ENCODE data around the gene SETD2. TPM values are rescaled to one million over a fixed set of nuclear protein-coding genes. Genes with fewer than 3 reads are reported as not detected.
A peak's percentile ranks its signal among the peaks of the same experiment; 100 is the strongest.

Gene SETD2
- total RNA-seq, 1 donor from 2014 or later, result 41.2 TPM

GRCh38 chr3:47002171-47003055, 161.5 kb downstream of the SETD2 start:
- intact Hi-C loops (cut with micrococcal nuclease), result no loop called here
- Mint-ChIP-seq H3K9me3 (no peaks in the 10 kb centered on the region), H3K36me3 (ENCODE audit: low read depth) (peaks cover 75% of the 10 kb centered on the region)

GRCh38 chr3:47001731-47002170, 162.2 kb downstream of the SETD2 start:
- no peak for DNase-seq (ENCODE audit: low spot score)
- Mint-ChIP-seq H3K27me3 (ENCODE audit: low read depth) (no peaks in the 10 kb centered on the region), H3K4me1 (ENCODE audit: low read depth) (peaks cover 6% of the 10 kb centered on the region), H3K36me3 (ENCODE audit: low read depth) (peaks cover 75% of the 10 kb centered on the region), H3K27ac (no peak overlapping the region), H3K9me3 (no peaks in the 10 kb centered on the region), H3K4me3 (ENCODE audit: low read depth) (no peak overlapping the region)
- intact Hi-C loops (cut with micrococcal nuclease), result no loop called here

More at GRCh38 chr3:47002171-47003055, 161.5 kb downstream of the SETD2 start:
- no peaks in the 10 kb centered on the region for H3K27me3 Mint-ChIP-seq (ENCODE audit: low read depth)
- H3K4me3 Mint-ChIP-seq (ENCODE audit: low read depth), result no peak overlapping the region
- no peak for DNase-seq (ENCODE audit: low spot score)
- peaks cover 3% of the 10 kb centered on the region for H3K4me1 Mint-ChIP-seq (ENCODE audit: low read depth)
- no peak overlapping the region for H3K27ac Mint-ChIP-seq

- no peak for DNase-seq (ENCODE audit: low spot score)
- H3K36me3 Mint-ChIP-seq (ENCODE audit: low read depth), result peaks cover 70% of the 10 kb centered on the region
- H3K4me3 Mint-ChIP-seq (ENCODE audit: low read depth), result no peak overlapping the region
- intact Hi-C loops (cut with micrococcal nuclease), result no loop called here
- no peaks in the 10 kb centered on the region for H3K27me3 Mint-ChIP-seq (ENCODE audit: low read depth)
- H3K27ac Mint-ChIP-seq, result no peak overlapping the region
- no peaks in the 10 kb centered on the region for H3K9me3 Mint-ChIP-seq
- peaks cover 6% of the 10 kb centered on the region for H3K4me1 Mint-ChIP-seq (ENCODE audit: low read depth)
These were observed 162.8 kb downstream of the SETD2 start for GRCh38 chr3:47000922-47001730.

DNA sequence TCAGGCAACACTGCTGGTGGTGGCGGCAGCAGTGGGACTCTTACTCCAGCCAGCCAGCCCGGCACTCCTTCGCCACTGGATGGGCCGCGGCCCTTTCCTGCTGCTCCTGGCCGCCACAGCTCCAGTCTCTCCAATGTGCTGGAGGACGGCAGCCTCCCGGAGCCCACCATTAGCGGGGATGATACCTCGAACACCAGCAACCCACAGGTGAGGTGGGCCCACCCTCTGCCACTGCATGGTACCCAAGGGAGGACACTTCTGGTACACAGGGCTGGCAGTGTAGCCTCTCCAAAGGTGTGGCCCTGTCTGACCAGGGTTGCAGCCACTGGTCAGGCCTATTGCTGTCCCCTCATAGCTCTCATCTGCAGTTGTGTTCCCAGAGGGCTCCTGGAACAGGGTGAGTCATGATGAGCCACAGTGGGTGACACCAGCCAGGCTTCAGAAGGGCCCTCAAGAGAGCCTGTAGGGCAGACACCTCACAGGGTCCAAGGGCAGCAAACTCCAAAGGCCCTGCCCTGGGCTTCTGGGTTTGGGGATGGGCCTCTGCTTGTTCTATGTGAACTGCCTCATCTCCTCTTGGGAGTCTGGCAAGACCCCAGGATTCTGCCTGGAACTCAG, 163.6 kb downstream of the SETD2 start:
- Mint-ChIP-seq H3K27me3 (ENCODE audit: low read depth) (no peaks in the 10 kb centered on the region), H3K27ac (no peak overlapping the region), H3K9me3 (no peaks in the 10 kb centered on the region), H3K36me3 (ENCODE audit: low read depth) (peaks cover 62% of the 10 kb centered on the region), H3K4me3 (ENCODE audit: low read depth) (no peak overlapping the region), H3K4me1 (ENCODE audit: low read depth) (peaks cover 6% of the 10 kb centered on the region)
- intact Hi-C loops (cut with micrococcal nuclease), result no loop called here
- no peak for DNase-seq (ENCODE audit: low spot score)

GRCh38 chr3:46999516-47000197, 164.3 kb downstream of the SETD2 start:
- Mint-ChIP-seq H3K9me3 (no peaks in the 10 kb centered on the region), H3K4me3 (ENCODE audit: low read depth) (no peak overlapping the region), H3K27ac (no peak overlapping the region), H3K4me1 (ENCODE audit: low read depth) (peaks cover 6% of the 10 kb centered on the region), H3K36me3 (ENCODE audit: low read depth) (peaks cover 56% of the 10 kb centered on the region), H3K27me3 (ENCODE audit: low read depth) (no peaks in the 10 kb centered on the region)
- DNase-seq (ENCODE audit: low spot score), result no peak
- intact Hi-C loops (cut with micrococcal nuclease), result no loop called here

DNA sequence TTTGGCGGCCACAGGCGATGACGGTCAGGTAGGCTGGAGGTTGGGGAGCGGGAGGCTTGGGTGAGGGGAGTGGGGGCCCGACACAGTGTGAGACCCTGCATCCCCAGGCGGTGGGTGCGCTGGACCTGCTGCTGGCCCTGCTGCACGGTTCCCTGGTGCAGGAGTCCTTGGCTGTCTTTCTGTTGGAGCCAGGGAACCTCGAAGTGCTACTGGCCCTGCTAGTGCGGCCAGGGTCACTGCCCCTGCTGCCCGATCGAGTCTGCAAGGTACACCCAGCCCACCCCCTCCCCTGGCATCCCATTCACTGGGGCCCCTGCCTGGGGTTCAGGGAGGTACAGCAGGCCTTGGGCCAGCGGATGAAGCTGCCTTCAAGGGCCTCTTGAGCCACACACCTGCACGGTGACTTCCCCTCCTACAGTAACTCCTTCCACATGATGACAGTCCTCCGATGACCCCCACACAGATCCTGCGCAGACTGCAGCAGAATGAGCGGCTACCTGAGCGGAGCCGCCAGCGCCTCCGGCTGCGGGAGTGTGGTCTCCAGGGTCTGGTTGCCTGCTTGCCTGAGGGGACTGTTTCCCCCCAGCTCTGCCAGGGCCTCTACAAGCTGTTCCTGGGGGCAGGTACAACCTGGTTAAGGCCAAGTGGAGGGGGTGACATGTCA, 164.9 kb downstream of the SETD2 start:
- Mint-ChIP-seq H3K27me3 (ENCODE audit: low read depth) (no peaks in the 10 kb centered on the region), H3K4me1 (ENCODE audit: low read depth) (peaks cover 6% of the 10 kb centered on the region), H3K4me3 (ENCODE audit: low read depth) (no peak overlapping the region), H3K9me3 (no peaks in the 10 kb centered on the region), H3K36me3 (ENCODE audit: low read depth) (peaks cover 56% of the 10 kb centered on the region), H3K27ac (no peak overlapping the region)
- DNase-seq (ENCODE audit: low spot score), result no peak
- intact Hi-C loops (cut with micrococcal nuclease), result loop anchor here (1.0 kb wide), 1 partner anchor 76 kb away; no protein-coding TSS in a partner anchor

- Mint-ChIP-seq H3K36me3 (ENCODE audit: low read depth) (peaks cover 52% of the 10 kb centered on the region), H3K4me1 (ENCODE audit: low read depth) (peaks cover 6% of the 10 kb centered on the region), H3K27ac (peak overlapping the region; percentile 9), H3K4me3 (ENCODE audit: low read depth) (no peak overlapping the region), H3K27me3 (ENCODE audit: low read depth) (no peaks in the 10 kb centered on the region), H3K9me3 (no peaks in the 10 kb centered on the region)
- intact Hi-C loops (cut with micrococcal nuclease), result loop anchor here (1.0 kb wide), 1 partner anchor 75 kb away; no protein-coding TSS in a partner anchor
- DNase-seq (ENCODE audit: low spot score), result peak; percentile 55
These were observed 165.6 kb downstream of the SETD2 start for GRCh38 chr3:46998121-46998851.

DNA sequence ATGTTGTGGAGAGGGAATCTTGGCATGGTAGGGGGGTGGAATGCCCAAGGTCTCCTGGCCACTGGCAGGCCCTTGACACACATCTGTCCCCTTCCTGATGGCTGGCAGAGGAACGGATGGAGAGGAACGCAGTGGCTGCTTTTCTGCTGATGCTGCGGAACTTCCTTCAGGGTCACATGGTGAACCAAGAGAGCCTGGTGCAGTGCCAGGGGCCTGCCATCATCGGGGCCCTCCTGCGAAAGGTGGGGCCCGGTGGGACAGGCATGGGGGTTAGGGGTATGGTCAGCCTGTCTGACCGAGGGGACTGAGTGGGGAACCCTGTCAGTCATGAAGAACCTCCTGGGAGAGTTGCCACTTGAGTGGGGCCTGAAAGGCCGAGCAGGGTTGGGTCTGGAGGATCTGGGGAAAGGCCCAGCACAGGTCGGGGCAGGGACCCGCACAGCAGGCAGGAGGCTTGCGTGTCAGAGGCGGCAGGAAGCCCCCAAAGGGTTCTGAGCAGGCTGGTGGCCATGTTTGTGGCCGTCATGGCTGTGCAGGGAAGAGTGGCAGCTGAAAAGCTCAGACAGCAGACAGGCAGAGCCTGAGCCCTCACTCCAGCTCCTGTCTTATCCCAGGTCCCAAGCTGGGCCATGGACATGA, 166.3 kb downstream of the SETD2 start:
- intact Hi-C loops (cut with micrococcal nuclease), result loop anchor here (1.0 kb wide), 1 partner anchor 74 kb away; no protein-coding TSS in a partner anchor
- H3K36me3 Mint-ChIP-seq (ENCODE audit: low read depth), result peaks cover 49% of the 10 kb centered on the region
- H3K9me3 Mint-ChIP-seq, result no peaks in the 10 kb centered on the region
- H3K27me3 Mint-ChIP-seq (ENCODE audit: low read depth), result no peaks in the 10 kb centered on the region
- DNase-seq (ENCODE audit: low spot score), result no peak
- H3K4me1 Mint-ChIP-seq (ENCODE audit: low read depth), result peaks cover 6% of the 10 kb centered on the region
- H3K4me3 Mint-ChIP-seq (ENCODE audit: low read depth), result no peak overlapping the region
- H3K27ac Mint-ChIP-seq, result no peak overlapping the region

DNA sequence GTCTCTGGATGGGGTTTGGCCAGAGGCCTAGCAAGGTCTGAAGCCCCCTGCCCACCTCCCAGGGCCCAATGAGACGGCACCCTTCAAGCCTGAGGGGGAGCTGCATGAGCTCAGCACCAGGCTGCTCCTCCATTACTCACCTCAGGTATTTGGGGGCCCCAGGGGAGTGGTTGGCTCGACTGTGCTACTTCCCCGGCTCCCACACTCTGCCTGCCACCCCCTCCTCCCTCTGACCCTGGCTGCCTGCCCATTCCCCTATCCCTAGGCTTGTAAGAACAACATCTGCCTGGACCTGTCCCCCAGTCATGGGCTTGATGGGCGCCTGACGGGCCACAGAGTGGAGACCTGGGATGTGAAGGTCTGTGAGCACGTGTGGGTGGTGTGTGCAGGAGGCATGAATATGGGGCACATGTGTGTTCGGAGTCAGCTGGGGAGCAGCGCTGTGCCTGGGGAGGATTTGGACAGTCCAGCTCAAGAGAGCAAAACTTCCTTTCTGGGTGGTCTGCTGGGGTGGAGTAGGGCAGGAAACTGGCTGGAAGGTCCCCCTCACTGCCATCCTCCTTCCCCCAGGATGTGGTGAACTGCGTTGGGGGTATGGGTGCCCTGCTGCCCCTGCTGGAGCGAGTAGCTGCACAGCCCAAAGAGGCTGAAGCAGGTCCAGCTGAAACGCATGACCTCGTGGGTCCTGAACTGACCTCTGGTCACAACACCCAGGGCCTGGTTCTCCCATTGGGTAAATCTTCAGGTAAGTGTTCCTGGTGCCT, 167.0 kb downstream of the SETD2 start:
- no peaks in the 10 kb centered on the region for H3K27me3 Mint-ChIP-seq (ENCODE audit: low read depth)
- peak overlapping the region; percentile 12 for H3K27ac Mint-ChIP-seq
- no peak overlapping the region for H3K4me3 Mint-ChIP-seq (ENCODE audit: low read depth)
- intact Hi-C loops (cut with micrococcal nuclease), result no loop called here
- no peaks in the 10 kb centered on the region for H3K9me3 Mint-ChIP-seq
- peaks cover 6% of the 10 kb centered on the region for H3K4me1 Mint-ChIP-seq (ENCODE audit: low read depth)
- peaks cover 47% of the 10 kb centered on the region for H3K36me3 Mint-ChIP-seq (ENCODE audit: low read depth)
- DNase-seq (ENCODE audit: low spot score), result no peak

GRCh38 chr3:46995901-46996562, 167.9 kb downstream of the SETD2 start:
- Mint-ChIP-seq H3K27ac (no peak overlapping the region), H3K4me3 (ENCODE audit: low read depth) (no peak overlapping the region), H3K36me3 (ENCODE audit: low read depth) (peaks cover 46% of the 10 kb centered on the region), H3K9me3 (no peaks in the 10 kb centered on the region), H3K4me1 (ENCODE audit: low read depth) (peaks cover 6% of the 10 kb centered on the region), H3K27me3 (ENCODE audit: low read depth) (no peaks in the 10 kb centered on the region)
- DNase-seq (ENCODE audit: low spot score), result no peak
- intact Hi-C loops (cut with micrococcal nuclease), result no loop called here

All from activated T-helper 2 cell treated with anti-CD3 and anti-CD28 coated beads, Interferon-gamma antibody, Interleukin-2, Interleukin-4, amounts not matched to agents 10 μg/mL and 5 μg/mL and 100 μg/mL, durations not matched to agents 14 hours and 24 hours and 36 hours (primary cell).